GM19438 (cell line): ENCODE data around the gene NRARP.

Experiments
- ATAC-seq: cut with Tn5 transposase; IDR thresholded peaks from one replicate; pipeline ENCODE4 v1.9.1; 2021; ENCODE audit warnings: low read depth; ENCODE audit not compliant: unreplicated experiment

The NRARP gene

DNA sequence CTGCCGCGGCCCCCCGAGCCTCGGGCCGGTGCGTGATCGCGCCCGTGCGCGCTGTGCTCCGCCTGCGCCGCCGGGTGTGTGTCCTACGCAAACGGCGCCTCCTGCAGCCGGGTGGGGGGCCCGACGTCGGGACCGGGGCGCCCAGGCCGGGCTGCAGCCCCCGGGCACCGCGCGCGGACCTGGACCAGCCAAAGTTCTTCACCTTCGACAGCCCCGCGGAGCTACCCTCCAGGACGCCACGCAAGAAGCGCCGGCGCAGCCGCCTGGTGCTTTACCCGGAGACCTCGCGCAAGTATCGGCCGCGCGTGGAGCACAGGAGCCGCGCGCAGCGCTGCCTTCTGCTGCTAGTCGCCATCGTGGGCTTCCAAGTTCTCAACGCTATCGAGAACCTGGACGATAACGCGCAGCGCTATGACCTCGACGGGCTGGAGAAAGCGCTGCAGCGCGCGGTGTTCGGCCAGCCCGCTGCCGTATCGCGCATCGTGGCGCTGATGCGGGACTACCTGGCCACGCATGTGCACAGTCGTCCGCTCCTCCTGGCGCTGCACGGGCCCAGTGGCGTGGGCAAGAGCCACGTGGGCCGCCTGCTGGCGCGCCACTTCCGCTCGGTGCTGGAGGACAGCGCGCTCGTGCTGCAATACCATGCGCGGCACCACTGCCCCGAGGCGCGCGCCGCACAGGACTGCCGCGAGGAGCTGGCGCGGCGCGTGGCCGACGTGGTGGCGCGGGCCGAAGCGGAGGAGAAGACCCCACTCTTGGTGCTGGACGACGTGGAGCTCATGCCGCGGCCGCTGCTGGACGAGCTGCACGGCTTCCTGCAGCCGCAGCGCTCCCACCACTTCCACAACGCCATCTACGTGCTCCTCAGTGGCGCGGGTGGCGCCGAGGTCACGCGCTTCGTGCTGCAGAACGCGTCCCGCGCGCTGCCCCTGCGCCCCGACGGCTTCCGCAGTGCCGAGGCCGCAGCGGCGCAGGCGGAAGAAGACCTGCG lies 23.1 kb downstream of the NRARP start:
- ATAC-seq: no peak

DNA sequence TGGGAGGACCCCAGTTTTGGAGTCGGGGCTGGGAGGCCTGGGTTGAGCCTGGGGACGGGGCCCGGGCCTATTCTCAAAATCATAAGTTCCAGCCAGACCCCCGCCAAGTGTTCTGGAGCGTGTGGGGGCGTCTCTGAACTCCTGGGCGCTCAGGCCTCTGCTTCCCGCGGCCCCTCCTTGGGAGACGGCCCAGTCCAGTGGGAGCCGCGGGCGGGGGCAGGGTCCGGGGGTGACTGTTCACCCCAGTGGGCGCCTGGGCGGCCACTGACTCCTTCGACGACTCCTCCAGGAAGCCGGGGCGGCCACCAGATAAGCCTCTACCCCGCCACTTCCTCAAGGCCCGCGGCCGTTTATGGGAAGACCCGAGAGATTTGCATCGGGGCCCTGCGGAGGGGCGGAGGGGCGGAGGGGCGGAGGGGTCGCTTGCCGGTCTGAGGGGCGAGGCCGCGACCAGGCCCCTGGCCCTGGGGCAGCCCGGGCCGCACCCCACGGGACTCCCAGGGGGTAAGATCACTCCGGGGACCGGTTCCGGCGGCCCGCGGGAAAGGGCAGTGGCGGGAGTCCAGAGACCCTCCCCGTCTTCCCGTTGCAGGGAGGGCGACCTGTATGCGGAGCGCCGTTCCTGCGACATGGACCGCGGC lies 23.9 kb downstream of the NRARP start:
- ATAC-seq: peak; percentile 5

DNA sequence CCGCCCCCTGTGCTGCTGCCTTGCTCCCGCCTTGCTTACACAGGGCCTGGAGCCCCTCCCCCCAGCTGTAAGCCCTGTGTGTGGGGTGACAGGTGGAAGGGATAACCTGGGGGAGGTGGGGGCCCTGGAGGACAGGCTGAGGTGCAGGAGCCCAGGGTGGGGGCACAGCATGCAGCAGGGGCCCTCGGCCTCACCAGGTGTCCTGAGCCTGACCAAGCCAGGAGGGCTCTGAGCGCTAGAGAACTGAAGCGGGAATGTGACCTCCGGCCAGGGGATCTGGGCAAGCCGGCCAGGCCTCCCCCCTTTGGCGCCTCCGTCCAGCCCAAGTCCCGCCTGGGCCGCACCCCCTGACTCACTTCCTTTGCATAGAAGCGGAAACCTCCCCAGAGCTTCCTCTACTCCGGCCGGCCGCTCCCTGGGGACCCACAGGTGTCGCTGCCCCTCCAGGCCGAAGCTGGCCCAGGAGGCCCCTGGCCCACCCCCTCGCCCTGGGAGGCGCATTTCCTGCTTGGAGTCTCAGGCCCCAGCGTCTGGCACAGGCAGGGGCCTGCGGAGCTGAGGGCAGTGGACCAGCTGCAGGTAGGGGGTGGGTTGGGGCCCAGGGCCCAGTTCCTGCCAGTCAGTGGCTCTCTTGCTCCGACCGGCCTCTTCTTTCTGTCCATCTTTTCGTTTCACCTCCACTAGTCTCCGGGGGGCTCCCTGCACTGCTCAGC lies 24.6 kb downstream of the NRARP start, which contains the start of gene TOR4A:
Gene TOR4A, plus strand, starts transcription at position 398 of the 713 bp plus-strand sequence. CDS start 964 bp downstream, outside the sequence.
- peak; percentile 65 for ATAC-seq

DNA sequence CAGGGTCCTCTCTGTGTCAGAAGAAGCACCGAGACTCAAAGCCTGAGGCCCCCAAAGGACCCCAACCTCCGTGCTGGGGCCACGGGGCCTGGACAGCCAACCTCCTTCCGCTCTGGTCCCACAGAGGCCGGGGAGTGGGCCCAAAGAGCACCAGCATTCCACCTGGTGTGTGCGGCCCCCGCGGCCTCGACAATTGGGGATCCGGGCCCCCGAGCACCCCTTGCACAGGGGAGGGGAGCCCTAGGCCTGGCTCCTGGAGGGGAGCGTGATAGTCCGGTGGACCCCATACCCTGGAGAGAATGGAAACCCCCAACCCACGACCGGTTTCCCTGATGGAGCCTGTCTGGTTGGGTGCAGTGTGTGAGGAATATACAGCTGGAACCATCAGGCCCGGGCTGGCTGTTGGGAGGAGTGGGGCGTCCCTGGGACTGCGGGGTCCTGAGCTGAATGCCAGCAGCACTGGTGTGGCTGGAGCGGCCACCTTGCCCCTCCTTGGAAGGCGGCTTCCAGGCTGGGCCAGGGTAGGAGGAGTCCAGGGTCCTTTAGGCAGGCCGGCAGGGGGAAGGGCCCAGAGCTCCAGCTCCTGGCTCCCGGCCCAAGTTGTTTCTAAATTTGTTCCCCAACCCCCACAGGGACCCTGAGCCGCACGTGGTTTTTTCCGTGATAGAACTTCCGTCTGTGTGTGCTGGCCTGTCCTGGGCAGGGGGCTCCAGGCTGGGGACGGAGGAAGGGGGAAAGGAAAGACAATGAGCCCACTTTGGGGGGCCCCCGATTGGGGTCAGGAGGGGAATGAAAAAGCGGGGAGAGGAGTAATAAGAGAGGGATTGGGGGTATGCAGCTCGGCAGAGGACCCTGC lies 25.4 kb downstream of the NRARP start:
- no peak for ATAC-seq

DNA sequence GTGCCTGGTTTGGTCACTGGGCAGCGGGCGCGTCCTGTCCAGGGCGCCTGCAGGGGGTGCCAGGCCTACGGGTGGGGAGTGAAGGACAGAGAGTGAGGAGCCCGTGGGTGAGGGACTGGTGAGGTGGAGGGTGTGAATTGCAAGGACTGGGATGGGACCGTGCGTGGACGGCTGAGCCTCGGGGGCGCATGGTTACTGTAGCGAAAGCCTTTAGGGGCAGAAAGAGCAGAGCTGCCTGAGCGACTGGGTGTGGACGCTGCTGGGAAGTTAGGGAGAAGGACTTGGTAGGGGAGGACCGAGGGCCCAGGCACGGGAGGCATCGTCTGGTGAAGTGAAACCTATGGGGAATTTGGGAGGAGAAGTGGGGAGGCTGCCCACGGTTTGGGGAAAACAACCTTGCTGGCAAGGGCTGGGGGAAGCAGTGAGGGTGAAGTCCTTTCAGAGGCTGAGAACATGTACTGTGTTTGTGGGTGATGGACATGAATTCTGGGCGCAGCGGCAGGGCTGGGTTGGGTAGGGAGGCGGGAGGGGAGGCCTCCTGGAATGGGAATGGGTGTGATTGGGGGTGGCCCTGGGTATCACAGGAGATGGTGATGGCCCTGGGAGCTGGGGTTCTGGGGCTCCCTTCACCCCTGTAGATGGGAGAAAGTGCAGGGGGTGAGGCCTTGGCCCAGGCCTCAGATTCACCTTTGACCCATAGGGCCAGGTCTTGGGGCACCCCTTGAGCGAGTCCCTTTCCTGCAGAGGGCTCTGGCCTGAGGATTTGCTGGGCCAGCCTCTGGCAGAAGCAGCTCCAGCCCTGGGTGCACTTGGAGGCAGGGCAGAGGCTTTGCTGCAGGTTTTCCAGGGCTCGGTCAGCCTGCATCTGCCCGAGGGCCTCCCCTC lies 26.2 kb downstream of the NRARP start:
- no peak for ATAC-seq

DNA sequence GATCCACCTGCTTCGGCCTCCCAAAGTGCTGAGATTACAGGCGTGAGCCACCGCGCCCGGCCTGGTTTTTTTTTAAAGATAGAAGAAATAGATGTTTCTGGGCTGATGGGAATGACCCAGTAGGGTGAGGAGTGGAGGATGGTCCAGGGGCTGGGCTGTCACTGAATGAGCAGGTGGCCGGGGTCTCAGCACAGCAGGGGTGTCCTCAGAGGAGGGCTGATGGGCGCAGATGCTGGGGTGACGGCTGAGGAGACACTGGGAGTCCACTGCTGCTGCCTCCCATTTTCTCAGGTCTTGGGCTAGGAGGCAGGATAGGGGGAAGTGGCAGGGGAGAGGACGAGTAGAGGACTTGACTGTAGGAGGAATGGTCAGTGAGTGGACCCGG lies 26.9 kb downstream of the NRARP start:
- no peak for ATAC-seq

DNA sequence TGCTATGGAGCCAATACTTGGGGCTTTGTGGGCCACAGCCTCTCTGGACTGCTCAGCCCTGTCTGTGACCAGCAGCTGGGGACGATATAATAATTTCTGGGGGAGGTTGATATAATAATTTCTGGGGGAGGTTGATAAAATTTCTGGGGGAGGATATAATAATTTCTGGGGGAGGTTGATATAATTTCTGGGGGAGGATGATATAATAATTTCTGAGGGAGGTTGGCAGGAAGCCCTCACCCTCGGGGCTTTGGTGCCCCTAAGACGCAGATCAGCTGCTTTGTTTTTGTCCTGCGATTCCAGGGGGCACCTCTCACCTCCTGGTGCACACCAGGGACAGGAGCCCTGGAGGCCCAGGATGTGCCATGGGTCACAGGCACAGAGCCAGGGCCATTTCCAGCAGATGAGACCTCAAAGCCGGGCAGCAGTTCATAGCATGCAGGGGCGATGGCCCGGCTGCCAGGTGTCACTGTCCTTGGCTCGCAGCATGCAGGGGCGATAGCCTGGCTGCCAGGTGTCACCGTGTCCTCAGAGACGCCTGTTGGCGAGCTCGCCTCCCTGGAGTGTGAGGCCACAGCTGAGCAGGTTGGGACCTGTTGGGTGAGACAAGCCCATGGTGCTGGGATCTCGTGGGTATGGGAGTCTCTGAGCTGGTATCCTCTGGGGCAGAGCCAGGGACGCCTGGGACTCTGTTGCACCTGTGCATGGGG lies 28.3 kb downstream of the NRARP start:
- no peak for ATAC-seq

DNA sequence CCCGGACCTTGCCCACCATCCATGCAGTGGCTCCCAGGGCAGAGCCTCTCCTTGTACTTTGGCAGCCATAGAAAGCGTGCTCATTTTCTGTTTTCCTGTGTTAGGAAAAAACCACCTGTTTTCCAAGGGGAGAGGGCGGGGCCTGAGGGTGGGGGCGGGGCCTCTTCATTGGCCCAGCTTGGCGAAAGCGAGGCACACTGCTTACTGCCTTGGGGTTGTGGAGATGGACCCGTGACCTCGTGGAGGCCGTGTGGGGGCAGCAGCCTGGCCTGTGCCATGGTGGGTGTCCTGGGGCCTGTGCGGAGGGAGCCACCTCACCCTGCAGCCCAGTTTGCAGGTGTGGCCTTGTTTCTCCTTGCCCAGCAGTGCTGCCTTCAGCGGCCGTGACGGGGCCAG lies 29.0 kb downstream of the NRARP start:
- ATAC-seq: no peak

DNA sequence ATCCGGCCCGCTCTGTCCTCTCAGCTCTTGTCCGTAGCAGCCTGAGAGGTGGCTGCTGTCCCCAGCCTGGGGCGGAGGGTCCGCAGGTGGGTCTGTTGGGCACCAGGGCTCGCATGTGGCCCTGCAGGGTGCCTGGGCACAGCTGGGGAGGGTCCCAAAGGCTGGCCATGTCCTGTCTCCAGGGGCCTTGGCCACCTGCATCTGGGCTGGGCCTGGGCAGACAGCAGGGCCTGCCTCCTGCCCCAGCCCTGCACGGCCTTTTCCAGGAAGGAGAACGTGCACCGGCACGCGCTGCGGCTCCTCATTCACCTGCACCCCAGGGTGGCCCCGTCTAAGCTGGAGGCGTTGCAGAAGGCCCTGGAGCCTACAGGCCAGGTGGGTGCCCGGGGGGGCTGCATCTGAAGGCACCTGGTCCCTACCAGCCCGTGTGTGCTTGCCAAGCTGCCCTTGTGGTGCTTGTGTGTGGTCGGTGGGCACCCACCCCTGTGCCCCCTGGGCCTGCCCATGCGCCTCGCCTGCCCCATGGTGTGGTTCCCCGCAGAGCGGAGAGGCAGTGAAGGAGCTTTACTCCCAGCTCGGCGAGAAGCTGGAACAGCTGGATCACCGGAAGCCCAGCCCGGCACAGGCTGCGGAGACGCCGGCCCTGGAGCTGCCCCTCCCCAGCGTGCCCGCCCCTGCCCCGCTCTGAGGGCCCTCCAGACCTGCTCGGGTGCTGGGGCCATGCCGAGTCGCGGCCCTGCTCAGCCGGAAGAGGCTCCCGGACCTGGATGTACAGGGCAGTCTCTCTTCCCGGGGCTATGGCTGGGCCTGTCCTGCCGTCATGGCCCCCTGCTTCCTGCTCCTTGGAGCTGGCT lies 29.6 kb downstream of the NRARP start:
- no peak for ATAC-seq

DNA sequence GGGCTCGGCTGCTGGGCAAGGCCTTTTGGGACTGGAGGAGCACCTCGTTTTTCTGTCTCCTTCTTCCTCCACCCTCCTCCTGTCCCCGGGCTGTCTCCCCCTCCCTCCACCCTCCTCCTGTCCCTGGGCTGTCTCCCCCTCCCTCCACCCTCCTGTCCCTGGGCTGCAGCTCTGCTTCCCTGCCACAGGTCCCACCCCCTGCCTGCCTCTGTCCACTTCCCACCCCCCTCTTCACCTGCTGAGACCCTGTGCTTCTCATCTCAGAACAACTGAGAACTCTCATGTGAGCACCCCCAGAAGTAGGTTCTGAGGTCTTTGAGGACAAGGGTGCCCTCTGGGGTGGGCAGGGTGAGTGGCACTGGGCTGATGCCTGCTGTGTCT lies 30.4 kb downstream of the NRARP start:
- no peak for ATAC-seq

DNA sequence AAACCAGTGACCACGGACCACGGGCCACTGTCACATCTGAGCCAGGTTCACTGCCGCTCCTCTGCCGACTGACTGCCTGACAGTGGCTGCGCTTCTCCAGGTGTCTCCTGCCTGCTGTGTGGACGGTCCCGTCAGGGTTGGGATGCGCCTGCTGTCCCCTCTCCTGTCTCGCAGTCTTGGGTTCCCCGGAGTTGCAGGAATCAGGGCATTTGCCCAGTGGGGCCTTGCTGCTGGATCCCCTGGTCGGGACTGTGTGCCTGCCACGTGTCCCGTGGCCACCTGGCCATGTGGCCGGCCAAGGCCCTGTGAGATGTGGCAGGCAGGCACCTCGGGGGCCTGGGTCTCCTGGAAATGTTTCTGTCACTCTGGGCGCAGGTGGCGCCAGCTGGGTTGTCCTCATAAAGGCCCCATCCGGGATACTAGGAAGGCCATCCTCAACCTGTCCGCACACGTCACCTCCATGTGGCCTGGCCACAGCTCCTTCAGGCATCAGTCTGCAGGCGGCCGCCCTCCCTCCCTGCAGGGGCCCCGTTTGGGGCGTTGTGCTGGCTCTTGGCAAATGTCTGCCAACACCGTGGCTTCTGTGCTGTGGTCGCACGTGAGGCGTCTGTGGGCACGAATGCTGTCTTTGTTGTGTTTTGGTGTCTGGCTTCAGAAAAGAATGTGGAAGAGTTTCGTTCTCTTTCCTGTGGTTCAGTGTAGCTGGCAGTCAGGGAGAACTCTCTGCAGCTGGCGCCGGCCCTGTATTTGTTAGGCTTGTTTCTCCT lies 31.0 kb downstream of the NRARP start:
- no peak for ATAC-seq

DNA sequence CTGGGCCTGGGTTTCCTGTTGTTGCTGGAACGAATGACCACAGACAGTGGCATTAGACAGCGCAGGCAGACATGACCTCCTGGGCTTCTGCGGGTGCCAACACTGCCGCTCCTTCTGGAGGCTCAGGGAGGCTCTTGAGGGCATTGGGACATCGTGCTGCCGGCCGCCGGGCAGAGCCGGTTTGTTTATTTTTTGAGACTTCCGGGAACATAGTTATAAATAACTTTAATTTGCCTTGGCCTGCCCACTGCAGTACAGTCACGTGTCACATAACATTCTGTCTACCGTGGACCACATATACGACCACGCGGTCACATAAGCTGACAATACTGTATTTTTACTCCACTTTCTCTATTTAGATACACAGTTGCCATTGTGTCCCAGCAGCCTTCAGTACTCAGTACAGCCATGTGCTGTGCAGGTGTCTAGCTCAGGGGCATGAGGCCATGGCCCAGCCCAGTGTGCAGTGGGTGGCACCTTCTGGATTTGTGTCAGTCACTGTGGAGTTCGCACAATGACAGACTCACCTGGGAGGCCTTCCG lies 32.8 kb downstream of the NRARP start:
- ATAC-seq: no peak

DNA sequence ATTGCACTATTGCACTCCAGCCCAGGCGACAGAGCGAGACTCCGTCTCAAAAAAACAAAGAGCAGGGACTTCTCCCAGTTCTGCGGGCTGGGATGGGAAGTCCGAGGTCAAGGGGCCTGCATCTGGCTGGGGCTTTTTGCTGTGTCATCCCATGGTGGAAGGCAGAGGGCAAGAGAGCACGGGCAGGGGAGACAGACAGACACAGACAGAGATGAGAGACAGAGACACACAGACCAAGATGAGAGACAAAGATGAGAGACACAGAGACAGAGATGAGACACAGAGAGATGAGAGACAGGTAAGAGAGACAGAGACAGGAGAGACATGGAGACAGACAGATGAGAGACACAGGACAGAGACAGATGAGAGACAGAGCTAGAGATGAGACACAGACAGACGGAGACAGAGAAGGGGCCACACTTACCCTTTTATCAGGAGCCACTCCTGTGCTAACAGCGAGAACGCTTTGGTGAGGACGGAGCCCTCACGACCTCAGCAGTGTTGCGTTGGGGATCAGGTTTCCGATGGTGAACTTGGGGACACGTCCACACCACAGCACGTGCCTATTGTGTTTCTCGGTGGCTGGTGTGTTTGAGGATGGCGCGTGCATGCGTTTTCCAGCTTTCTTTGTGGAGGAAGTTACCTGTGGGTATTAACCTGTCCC lies 33.4 kb downstream of the NRARP start:
- no peak for ATAC-seq

DNA sequence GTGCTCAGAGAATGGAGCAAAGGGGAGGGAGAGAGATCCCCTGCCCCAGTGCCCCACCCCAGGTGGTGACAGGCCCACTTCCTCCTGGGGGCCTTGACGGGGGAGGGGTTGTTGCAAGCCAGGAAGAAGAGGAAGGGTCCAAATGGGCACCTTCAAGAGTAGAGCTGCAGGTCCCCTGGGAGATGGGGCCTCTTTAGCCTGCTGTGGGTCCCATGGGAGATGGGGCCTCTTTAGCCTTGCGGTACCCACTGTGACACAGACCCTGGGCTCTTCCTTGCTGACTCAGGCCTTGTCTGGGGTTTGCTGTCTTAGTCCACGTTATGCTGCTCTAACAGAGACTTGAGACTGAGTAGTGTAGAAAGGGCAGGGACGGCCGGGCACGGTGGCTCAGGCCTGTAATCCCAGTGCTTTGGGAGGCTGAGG lies 34.1 kb downstream of the NRARP start:
- peak; percentile 53 for ATAC-seq

DNA sequence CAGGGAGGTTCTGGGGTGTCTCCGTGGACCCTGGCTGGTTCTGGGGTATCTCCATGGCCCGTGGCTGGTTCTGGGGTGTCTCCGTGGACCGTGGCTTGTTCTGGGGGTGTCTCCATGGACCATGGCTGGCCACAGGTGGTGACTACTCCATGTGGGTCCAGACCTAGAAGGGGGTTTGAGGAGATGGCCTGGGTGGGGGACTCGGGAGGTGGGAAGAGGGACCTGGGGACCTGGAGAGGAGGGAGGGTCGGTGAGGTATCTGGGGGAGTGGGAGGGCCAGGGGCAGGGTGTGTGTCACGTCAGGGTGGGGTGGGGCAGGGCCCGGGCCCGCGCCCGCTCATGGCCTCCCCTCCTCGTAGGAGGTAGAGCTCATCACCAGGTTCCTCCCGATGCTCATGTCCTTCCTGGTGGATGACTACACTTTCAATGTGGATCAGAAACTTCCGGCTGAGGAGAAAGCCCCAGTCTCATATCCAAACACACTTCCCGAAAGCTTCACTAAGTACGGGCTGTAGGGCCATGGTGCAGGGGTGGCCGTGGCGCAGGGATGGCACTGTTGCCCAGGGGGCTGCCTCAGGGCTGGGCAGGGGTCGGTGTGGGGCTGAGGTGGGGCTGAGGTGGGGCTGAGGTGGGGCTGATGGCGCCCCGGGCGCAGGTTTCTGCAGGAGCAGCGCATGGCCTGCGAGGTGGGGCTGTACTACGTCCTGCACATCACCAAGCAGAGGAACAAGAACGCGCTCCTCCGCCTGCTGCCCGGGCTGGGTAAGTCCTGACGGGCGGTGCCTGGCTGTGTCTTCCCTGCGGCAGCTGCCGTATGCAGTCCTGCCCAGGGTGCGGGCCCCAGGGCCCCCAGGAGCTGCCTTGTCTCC lies 35.3 kb downstream of the NRARP start:
- no peak for ATAC-seq
